Endodermal cell (in vitro differentiated cells): Measurements from ENCODE around the gene TREX2. TPM values are rescaled to one million over a fixed set of nuclear protein-coding genes. Genes with fewer than 3 reads are reported as not detected.

ENCODE experiments used
- DNase-seq: peaks from one replicate; pipeline ENCODE4 v3.0.0-alpha.2; 2017
- H3K27ac ChIP-seq: 2 replicates; pipeline ENCODE4 v1.5.1; 2013; ENCODE audit warnings: mild to moderate bottlenecking, low read depth, low read length, moderate library complexity
- H3K27me3 ChIP-seq: 2 replicates; pipeline ENCODE4 v1.6.1; 2013; ENCODE audit warnings: mild to moderate bottlenecking, low read length, moderate library complexity; ENCODE audit not compliant: insufficient read depth, control insufficient read depth, poor library complexity, severe bottlenecking
- H3K36me3 ChIP-seq: 2 replicates; pipeline ENCODE4 v1.7.0; 2013; ENCODE audit warnings: mild to moderate bottlenecking, low read length, moderate library complexity; ENCODE audit not compliant: control insufficient read depth, insufficient read depth
- H3K4me1 ChIP-seq: one replicate; pipeline ENCODE4 v1.7.0; 2013; ENCODE audit warnings: low read length; ENCODE audit not compliant: control insufficient read depth, insufficient read depth
- H3K4me3 ChIP-seq: 2 replicates; pipeline ENCODE4 v1.5.1; 2013; ENCODE audit warnings: mild to moderate bottlenecking, low read length, moderate library complexity
- H3K9ac ChIP-seq: 2 replicates; pipeline ENCODE4 v1.6.1; 2013; ENCODE audit warnings: mild to moderate bottlenecking, low read length, moderate library complexity; ENCODE audit not compliant: poor library complexity, severe bottlenecking; ENCODE audit errors: extremely low read depth
- H3K9me3 ChIP-seq: 2 replicates; pipeline ENCODE4 v1.6.1; 2013; ENCODE audit warnings: mild to moderate bottlenecking, low read length, moderate library complexity; ENCODE audit not compliant: control insufficient read depth
- H3K27ac Mint-ChIP-seq: 2 replicates; pipeline ENCODE4 v1.8.0; 2020; ENCODE audit warnings: mixed read lengths
- H3K27me3 Mint-ChIP-seq: 2 replicates; pipeline ENCODE4 v1.8.0; 2021; ENCODE audit warnings: mild to moderate bottlenecking, mixed read lengths; ENCODE audit not compliant: insufficient read depth
- H3K36me3 Mint-ChIP-seq: 2 replicates; pipeline ENCODE4 v1.8.0; 2020; ENCODE audit warnings: low read depth, mixed read lengths
- H3K4me1 Mint-ChIP-seq: 2 replicates; pipeline ENCODE4 v1.8.0; 2020; ENCODE audit warnings: mixed read lengths
- H3K4me3 Mint-ChIP-seq: 2 replicates; pipeline ENCODE4 v1.8.0; 2020; ENCODE audit warnings: mild to moderate bottlenecking, moderate library complexity, mixed read lengths
- H3K9me3 Mint-ChIP-seq: 2 replicates; pipeline ENCODE4 v1.8.0; 2020; ENCODE audit warnings: mild to moderate bottlenecking, mixed read lengths
- CTCF ChIP-seq: fragments of 200-600 bp; sonication (generic); conservative IDR thresholded peaks from 2 replicates; pipeline ENCODE4 v1.5.0; 2021; ENCODE audit warnings: antibody characterized with exemption, mild to moderate bottlenecking
- WGBS, 2 experiments: methylation state at CpG; one replicate each; pipeline versions ENCODE4 v1.1.5 to v1.1.7; 2013; ENCODE audit warnings: missing lambda C conversion rate in 2 of 2, mixed read lengths in 1 of 2; ENCODE audit not compliant: insufficient coverage in 1 of 2, insufficient read length in 1 of 2; 5-methylcytosine and 5-hydroxymethylcytosine counted together
- total RNA-seq, 2 donors: library from RNA; stranded (reverse); fragmentation: NEBNext Ultra II Directional in 1 of 2; extraction: Animal tissue kit (Norgen Biotek cat#: 25700) in 1 of 2; gene quantifications; 2 replicates in 1 of 2; 3 replicates in 1 of 2; pipeline ENCODE4 v1.2.1, GENCODE V29; 2021

Gene TREX2
- total RNA-seq, 2 donors from 2014 or later = 0.35 to 0.70 TPM

DNA sequence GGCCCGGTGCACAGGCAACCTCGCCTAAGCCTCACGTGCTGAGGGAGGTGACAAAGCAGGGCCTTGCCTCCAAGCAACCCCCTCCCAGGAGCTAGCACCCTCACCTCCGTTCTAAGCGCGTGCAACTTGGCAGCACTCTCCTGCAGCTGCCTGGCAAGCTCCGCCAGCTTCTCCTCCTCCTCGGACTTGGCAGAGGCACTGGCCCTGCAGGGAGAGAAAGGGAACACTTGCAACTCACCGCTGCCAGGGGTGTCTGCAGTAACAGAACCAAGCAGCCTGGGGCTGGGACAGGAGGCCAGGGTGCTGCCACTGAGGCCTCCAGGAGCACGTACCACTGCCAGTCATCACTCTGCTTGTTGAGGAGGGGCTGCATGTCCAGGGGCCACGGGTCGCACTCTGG is 10.3 kb upstream of the TREX2 start:
- H3K36me3 Mint-ChIP-seq = peaks cover 4% of the 10 kb centered on the region
- Histone ChIP-seq H3K4me1 (no peaks in the 10 kb centered on the region), H3K9ac (no peak overlapping the region), H3K9me3 (no peaks in the 10 kb centered on the region), H3K27ac (no peak overlapping the region), H3K27me3 (no peaks in the 10 kb centered on the region), H3K4me3 (no peak overlapping the region), H3K36me3 (no peaks in the 10 kb centered on the region)
- TF ChIP-seq CTCF = no peak
- H3K9me3 Mint-ChIP-seq = peaks cover 71% of the 10 kb centered on the region
- 92 to 93% methylated on average over 2 to 12 of the region's 12 CpGs for WGBS, 2 experiments
- H3K27ac Mint-ChIP-seq = no peak overlapping the region
- no peak overlapping the region for H3K4me3 Mint-ChIP-seq
- DNase-seq = no peak
- H3K27me3 Mint-ChIP-seq = no peaks in the 10 kb centered on the region
- no peaks in the 10 kb centered on the region for H3K4me1 Mint-ChIP-seq

- WGBS, 2 experiments = 96 to 97% methylated on average over 11 to 13 of the region's 16 CpGs
- peaks cover 71% of the 10 kb centered on the region for H3K9me3 Mint-ChIP-seq
These were observed 9.7 kb upstream of the TREX2 start for GRCh38 chrX:153455571-153455970.

DNA sequence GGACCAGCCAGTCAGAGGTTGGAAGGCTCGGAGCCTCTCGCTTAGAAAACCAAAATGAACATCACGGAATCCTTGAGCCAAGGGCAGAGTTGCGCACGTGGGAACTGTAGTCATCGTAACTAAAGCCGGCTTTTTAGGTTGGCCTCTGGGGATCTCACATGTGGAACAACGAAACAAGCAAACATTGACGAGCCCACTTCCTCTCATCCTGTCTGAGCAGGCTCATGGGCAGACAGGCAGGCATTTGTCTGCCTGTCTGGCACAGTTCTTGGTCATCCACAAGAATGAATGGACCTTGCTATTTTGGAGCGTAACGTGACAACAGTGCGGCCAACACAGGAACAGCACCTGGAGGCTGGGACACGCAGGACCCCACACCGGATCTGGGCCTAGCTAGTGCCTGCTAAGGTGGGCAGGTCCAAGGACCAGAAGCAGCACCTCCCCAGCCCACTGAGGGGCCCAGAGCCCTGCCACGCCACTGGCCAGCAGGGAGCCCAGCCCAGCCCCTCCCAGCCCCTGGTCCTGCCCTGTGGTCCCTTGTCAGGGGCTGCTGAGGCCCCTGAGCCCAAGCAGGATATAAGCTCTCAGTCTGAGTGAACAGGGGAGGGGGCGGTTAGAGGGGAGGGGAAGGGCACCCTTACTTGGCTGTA is 9.2 kb upstream of the TREX2 start:
- no peak for TF ChIP-seq CTCF
- H3K36me3 Mint-ChIP-seq = peaks cover 7% of the 10 kb centered on the region
- Histone ChIP-seq H3K27ac (no peak overlapping the region), H3K36me3 (no peaks in the 10 kb centered on the region), H3K4me3 (no peak overlapping the region), H3K9ac (no peak overlapping the region), H3K9me3 (no peaks in the 10 kb centered on the region), H3K27me3 (no peaks in the 10 kb centered on the region), H3K4me1 (no peaks in the 10 kb centered on the region)
- DNase-seq = no peak
- WGBS, 2 experiments = 74 to 88% methylated on average over 7 to 16 of the region's 16 CpGs
- H3K9me3 Mint-ChIP-seq = peaks cover 71% of the 10 kb centered on the region
- no peak overlapping the region for H3K27ac Mint-ChIP-seq
- no peak overlapping the region for H3K4me3 Mint-ChIP-seq
- H3K4me1 Mint-ChIP-seq = no peaks in the 10 kb centered on the region
- no peaks in the 10 kb centered on the region for H3K27me3 Mint-ChIP-seq

More at GRCh38 chrX:153455571-153455970, 9.7 kb upstream of the TREX2 start:
- Histone ChIP-seq H3K27me3 (no peaks in the 10 kb centered on the region), H3K36me3 (no peaks in the 10 kb centered on the region), H3K4me3 (no peak overlapping the region), H3K9me3 (no peaks in the 10 kb centered on the region), H3K4me1 (no peaks in the 10 kb centered on the region), H3K9ac (no peak overlapping the region), H3K27ac (no peak overlapping the region)
- Mint-ChIP-seq H3K36me3 (peaks cover 7% of the 10 kb centered on the region), H3K4me1 (no peaks in the 10 kb centered on the region), H3K4me3 (no peak overlapping the region), H3K27me3 (no peaks in the 10 kb centered on the region), H3K27ac (no peak overlapping the region)
- no peak for DNase-seq
- TF ChIP-seq CTCF = no peak
